Neural crest cell (in vitro differentiated cells): ENCODE results near the gene LIF. TPM values are rescaled to one million over a fixed set of nuclear protein-coding genes. Genes with fewer than 3 reads are reported as not detected.

Experiments
- DNase-seq: peaks from one replicate; pipeline ENCODE4 v3.0.0; 2021; ENCODE audit warnings: low read depth, mixed read lengths, low spot score
- H3K27ac Mint-ChIP-seq: one replicate; pipeline ENCODE4 v1.8.0; 2021; ENCODE audit warnings: mild to moderate bottlenecking, mixed read lengths; ENCODE audit not compliant: unreplicated experiment
- H3K27me3 Mint-ChIP-seq: 2 replicates; pipeline ENCODE4 v1.8.0; 2021; ENCODE audit warnings: low read depth, mild to moderate bottlenecking, mixed read lengths
- H3K36me3 Mint-ChIP-seq: 2 replicates; pipeline ENCODE4 v1.8.0; 2021; ENCODE audit warnings: low read depth, mild to moderate bottlenecking, mixed read lengths
- H3K4me1 Mint-ChIP-seq: 2 replicates; pipeline ENCODE4 v1.8.0; 2021; ENCODE audit warnings: mixed read lengths
- H3K4me3 Mint-ChIP-seq: one replicate; pipeline ENCODE4 v1.8.0; 2021; ENCODE audit warnings: mild to moderate bottlenecking, mixed read lengths
- H3K9me3 Mint-ChIP-seq: 2 replicates; pipeline ENCODE4 v1.8.0; 2021; ENCODE audit warnings: mixed read lengths
- total RNA-seq: library from RNA; stranded (reverse); gene quantifications from 2 replicates; pipeline ENCODE4 v1.2.1, GENCODE V29; 2021
- TF ChIP-seq, protein P1 (sequence below): fragments of 200-600 bp; sonication (generic); conservative IDR thresholded peaks from 2 replicates; pipeline ENCODE4 v1.5.0; 2021; ENCODE audit warnings: antibody characterized with exemption, mild to moderate bottlenecking

Gene LIF
- total RNA-seq, 1 donor from 2014 or later, result 1.1 TPM

DNA sequence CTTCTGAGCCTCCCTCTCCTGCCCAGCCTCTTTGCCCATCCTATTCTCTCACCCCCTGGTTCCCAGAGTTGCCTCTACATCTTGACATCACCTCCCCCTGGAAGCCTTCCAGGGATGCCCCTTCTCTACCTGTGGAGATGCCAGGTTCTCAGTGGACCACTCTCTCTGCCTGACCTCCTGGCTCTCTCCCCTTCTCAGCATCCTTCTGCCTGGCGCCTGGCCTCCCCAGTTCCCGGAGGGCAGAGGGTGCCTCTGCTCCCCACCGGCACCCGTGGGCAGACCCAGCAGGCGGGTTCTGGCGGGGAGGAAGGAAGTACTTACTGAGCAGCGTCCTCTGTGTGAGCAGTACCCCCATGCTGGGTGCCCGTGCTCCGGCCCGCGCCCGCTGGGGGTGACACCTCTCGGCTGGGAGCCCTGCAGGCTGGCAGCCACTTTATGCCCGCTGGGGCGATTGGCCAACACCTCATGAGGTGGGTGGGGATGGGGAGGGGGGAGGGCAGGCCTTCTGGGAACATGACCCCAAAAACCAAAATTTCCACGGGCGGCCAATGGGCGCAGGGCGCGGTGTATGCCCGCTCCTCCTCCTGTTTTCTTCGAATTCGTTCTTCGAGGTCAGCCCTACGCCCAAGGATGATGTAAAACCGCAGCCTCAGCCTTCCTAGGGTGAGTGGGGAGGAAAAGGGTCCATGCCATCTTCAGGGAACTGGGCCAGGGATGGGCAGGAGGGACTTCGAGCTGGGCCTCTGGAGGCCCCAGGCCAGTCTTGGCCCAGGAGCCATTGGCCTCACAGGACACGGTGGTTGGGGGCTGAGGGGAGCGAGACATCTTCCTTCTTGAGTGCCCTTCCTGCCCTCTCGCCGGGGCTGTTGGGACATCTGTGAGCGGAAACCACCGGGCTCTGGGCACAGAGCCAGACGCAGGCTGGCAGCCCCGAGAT lies 20.2 kb upstream of the LIF start, which contains the start of gene OSM:
TSS of gene OSM (minus strand) at position 407 of the 937 bp plus-strand sequence. CDS start at position 355, 52 bp downstream.
- Mint-ChIP-seq H3K4me1 (peaks cover 5% of the 10 kb centered on the region), H3K9me3 (no peaks in the 10 kb centered on the region), H3K36me3 (no peaks in the 10 kb centered on the region), H3K27ac (no peak within 1 kb of the TSS), H3K4me3 (no peak within 1 kb of the TSS), H3K27me3 (no peaks in the 10 kb centered on the region)
- TF ChIP-seq, protein P1, sequence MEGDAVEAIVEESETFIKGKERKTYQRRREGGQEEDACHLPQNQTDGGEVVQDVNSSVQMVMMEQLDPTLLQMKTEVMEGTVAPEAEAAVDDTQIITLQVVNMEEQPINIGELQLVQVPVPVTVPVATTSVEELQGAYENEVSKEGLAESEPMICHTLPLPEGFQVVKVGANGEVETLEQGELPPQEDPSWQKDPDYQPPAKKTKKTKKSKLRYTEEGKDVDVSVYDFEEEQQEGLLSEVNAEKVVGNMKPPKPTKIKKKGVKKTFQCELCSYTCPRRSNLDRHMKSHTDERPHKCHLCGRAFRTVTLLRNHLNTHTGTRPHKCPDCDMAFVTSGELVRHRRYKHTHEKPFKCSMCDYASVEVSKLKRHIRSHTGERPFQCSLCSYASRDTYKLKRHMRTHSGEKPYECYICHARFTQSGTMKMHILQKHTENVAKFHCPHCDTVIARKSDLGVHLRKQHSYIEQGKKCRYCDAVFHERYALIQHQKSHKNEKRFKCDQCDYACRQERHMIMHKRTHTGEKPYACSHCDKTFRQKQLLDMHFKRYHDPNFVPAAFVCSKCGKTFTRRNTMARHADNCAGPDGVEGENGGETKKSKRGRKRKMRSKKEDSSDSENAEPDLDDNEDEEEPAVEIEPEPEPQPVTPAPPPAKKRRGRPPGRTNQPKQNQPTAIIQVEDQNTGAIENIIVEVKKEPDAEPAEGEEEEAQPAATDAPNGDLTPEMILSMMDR, result no peak
- no peak for DNase-seq

DNA sequence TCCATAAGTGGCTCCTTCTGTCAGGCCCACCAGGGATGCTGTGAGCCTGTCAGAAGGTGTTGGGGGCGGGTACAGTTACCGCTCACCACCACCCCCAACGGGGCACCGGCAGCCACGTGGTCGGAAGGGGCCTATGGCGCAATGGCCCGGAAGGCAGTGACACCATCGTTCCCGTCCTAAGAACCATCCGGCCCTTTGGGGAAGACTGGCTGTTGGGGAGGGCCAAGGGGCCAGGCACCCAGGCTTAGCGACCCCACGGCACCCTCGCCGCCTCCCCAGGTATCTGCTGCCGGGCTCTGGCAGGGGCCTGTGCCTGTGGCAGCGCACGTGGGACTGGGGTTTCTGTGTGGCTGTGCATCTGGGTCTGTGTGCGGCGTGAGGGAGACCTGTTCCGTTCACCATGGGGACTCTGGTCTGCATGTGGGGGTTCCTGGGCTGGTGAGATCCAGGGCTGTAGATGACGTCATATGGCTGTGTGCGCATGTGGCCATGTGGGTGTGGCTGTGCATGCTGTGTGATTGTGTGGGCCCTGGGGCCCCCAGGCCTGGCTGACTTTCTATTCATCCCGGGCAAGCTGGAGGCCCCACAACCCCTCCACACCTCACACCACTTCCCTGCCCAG lies 19.4 kb upstream of the LIF start:
- H3K27ac Mint-ChIP-seq, result no peak overlapping the region
- no peaks in the 10 kb centered on the region for H3K27me3 Mint-ChIP-seq
- no peaks in the 10 kb centered on the region for H3K9me3 Mint-ChIP-seq
- H3K4me3 Mint-ChIP-seq, result no peak overlapping the region
- no peak for DNase-seq
- TF ChIP-seq, protein P1, result no peak
- peaks cover 5% of the 10 kb centered on the region for H3K4me1 Mint-ChIP-seq
- H3K36me3 Mint-ChIP-seq, result no peaks in the 10 kb centered on the region

DNA sequence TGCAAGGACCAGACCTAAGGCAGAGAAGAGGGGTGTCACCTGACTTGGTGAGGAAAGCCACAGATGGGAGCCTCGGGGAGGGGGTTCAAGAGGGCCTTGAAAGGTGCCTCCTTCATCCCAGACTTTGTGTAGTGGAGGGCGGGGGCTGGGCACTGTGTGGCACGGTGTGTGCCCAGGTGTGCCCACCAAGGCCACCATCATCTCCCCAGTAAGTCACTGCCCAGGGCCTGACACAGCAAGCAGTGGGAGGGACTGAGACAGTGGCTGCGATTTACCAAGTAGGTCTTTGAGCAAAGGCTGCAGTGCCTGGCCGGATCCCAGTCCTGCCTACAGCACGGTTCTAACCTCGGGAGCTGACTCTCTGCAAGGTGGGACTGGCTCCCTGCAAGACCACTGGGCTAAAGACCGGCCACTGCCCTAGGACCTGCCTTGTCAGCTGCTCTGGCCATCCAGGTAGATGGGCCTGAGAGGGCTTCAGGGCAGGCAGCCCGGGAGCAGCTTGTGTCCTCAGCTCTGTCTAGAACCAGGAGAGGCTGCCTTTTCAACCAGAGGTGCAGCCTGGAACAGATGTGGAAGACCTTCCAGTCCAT lies 18.7 kb upstream of the LIF start:
- TF ChIP-seq, protein P1, result no peak
- Mint-ChIP-seq H3K4me3 (no peak overlapping the region), H3K4me1 (peaks cover 5% of the 10 kb centered on the region), H3K9me3 (no peaks in the 10 kb centered on the region), H3K27me3 (no peaks in the 10 kb centered on the region), H3K36me3 (no peaks in the 10 kb centered on the region), H3K27ac (no peak overlapping the region)
- no peak for DNase-seq

DNA sequence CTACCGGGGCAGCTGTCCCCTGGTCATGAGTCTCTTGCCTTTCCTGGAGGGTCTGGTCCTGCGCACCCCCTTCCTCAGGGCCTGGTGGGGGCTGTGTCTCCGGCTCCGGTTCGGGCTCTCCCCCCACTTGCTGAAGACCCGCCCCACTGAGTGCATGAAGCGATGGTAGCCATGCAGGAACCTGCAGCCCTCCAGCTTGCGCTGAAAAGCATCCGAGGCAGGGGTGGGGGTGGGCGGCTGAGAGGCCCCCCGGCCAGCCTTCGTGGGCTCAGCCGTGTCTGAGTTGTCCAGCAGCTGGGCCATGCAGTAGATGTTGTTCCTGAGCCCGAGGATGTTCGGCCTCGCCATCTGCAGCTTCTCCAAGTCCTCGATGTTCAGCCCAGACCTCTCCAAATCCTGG lies 17.3 kb upstream of the LIF start:
- DNase-seq, result no peak
- Mint-ChIP-seq H3K27ac (no peak overlapping the region), H3K36me3 (no peaks in the 10 kb centered on the region), H3K4me3 (no peak overlapping the region), H3K4me1 (peaks cover 5% of the 10 kb centered on the region), H3K9me3 (no peaks in the 10 kb centered on the region), H3K27me3 (no peaks in the 10 kb centered on the region)
- TF ChIP-seq, protein P1, result no peak

- Mint-ChIP-seq H3K9me3 (no peaks in the 10 kb centered on the region), H3K4me1 (peaks cover 5% of the 10 kb centered on the region), H3K27ac (no peak overlapping the region), H3K36me3 (no peaks in the 10 kb centered on the region), H3K4me3 (no peak overlapping the region), H3K27me3 (no peaks in the 10 kb centered on the region)
- DNase-seq, result peak; percentile 95
- TF ChIP-seq, protein P1, result peak; percentile 99
Measured at GRCh38 chr22:30262917-30263741, 16.6 kb upstream of the LIF start.
